DMS 273 (cell line): Measurements from ENCODE around the gene SLC2A10.

Experiments
- DNase-seq: peaks from one replicate; lab custom pipeline; 2025; ENCODE audit not compliant: unreplicated experiment; lab: John Stamatoyannopoulos, UW

The SLC2A10 gene

DNA sequence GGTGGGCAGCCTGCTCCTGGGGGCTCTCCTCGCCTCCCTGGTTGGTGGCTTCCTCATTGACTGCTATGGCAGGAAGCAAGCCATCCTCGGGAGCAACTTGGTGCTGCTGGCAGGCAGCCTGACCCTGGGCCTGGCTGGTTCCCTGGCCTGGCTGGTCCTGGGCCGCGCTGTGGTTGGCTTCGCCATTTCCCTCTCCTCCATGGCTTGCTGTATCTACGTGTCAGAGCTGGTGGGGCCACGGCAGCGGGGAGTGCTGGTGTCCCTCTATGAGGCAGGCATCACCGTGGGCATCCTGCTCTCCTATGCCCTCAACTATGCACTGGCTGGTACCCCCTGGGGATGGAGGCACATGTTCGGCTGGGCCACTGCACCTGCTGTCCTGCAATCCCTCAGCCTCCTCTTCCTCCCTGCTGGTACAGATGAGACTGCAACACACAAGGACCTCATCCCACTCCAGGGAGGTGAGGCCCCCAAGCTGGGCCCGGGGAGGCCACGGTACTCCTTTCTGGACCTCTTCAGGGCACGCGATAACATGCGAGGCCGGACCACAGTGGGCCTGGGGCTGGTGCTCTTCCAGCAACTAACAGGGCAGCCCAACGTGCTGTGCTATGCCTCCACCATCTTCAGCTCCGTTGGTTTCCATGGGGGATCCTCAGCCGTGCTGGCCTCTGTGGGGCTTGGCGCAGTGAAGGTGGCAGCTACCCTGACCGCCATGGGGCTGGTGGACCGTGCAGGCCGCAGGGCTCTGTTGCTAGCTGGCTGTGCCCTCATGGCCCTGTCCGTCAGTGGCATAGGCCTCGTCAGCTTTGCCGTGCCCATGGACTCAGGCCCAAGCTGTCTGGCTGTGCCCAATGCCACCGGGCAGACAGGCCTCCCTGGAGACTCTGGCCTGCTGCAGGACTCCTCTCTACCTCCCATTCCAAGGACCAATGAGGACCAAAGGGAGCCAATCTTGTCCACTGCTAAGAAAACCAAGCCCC is 16.0 kb downstream of the SLC2A10 start:
- no peak for DNase-seq

DNA sequence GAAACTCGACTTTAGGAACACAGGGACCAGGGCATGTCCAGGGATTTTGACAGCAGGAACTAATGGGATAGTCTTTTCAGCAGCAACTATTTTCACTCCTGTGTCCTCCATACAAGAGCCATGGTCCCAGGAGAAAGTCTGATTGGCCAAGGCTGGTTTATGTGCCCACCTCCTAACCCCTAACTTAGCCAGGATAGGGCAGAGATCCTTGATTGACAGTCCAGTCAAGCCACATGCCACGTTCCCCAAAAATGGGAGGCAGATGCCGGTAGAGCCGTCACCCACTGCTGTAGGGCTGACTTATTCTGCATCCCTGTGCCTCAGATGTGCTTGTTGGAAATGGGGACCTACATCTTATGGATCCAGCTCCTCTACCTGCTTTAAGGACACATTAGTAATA is 22.3 kb downstream of the SLC2A10 start:
- peak; percentile 22 for DNase-seq

DNA sequence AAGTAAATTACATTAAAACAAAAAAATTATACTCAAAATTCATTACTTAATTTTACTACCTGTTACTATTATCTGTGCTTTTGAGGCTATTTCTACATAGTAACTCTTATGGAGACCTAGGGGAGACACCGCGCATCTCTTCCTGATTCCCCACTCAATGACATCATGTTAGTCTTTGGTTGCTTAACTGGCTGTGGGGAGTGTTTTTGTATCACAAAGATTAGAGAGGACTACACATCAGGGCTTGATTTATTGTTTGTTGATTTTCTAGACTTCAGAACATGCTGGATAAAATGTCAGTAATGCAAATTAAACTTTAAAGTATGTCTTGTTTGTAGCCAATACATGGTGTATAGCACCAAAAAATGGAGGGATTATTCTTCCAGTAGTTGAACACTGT is 26.0 kb downstream of the SLC2A10 start:
- no peak for DNase-seq

DNA sequence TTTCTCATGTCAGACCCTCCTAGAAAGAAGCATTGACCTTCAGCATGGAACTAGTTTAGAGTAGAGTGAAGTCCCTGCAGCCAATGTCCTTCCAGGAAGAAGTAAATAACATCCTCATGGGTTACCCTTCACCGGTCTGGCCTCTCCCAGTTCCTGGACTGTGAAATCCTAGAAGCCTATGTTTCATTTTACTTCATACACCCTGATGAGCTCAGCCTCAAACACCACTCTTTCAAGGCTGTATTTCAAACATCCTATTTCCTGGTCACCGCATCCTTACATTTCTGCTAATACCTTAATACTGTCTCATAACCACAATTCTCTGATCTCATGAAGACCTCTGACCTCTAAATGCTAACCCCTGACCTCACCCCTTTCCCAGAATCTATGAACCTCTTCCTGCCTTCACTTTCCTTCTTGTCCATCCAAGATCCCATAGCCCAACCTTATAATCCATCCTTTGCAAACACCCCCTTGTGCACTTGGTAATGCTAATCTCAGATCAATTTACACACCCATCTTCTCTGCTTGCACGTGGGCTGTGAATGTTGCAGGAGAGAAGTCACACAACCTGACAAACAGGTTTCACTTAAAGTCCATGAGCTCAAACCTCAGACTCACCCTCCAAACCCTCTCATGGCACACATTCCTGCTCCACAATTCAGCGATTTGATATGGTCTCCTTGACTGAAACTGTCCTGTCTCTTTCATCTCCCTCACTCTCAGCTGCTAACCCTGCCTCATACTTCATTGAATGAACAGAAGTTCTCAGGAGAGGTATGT is 30.2 kb downstream of the SLC2A10 start:
- no peak for DNase-seq

DNA sequence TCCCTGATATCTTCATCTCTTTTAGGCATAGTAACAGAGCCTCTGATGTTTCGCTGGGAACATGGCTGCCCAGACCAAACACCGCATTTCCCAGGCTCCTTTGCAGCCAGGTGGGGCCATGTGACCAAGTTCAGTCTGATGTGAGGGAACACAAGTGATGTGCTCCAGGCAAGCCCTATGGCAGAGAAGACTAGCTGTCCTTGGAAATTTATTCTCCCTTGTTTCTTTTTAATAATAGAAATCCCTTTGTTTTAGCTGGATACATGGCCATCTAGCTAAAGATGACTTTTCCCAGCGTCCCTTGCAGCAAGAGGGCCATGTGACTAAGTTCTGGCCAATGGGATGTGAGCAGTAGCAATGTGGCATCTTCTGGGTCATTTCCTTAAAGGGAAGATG is 30.8 kb downstream of the SLC2A10 start:
- DNase-seq, result no peak

DNA sequence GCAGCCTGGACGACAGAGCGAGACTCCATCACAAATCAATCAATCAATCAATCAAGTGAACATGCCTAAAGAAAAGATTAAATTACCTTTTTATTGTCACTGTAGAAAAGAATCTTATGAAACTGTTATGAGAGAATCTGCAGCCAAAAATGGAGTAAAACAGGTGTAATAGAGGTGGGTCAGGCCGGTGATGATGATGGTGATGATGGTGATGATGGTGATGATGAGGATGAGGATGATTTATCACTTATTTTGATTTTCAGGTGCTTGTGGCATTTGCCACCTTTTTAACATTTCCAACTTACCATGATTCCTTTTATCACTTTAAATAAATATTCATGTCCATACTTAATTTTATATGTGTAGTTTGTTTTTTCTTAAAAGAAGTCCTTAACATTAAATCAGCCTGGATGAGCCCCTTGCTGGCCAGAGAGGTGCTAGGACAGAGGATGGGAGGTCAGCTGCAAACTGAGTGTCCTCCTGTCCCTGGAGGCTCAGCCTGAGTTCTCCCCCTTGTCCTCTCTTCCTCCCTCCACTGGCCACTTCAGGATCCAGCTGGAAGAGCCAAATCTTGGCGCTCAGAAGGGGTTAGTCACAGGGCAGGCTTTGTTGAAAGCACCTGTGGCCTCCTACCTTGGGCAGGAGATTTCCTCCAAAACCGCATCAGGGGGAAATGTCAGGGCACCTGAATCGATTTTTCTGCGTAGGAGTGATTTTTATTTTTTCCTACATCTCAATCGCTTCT is 32.6 kb downstream of the SLC2A10 start:
- DNase-seq, result no peak

DNA sequence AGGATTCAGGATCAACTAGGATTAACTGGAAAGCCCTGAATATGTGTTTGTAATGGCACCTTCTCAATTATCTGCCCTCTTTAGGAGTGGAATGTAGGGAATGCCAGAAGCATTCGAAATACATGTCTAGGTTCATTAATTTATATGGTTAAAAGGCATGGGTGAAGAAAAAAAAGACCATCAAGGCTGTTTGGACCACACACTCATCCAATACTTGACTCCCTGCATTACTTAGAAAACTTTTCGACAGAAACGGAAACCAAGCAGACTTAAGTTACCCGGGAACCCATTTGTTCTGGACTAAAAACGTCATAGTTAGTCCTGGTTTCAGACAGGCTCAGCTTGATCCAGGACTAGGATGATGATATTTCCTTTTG is 33.2 kb downstream of the SLC2A10 start:
- no peak for DNase-seq

DNA sequence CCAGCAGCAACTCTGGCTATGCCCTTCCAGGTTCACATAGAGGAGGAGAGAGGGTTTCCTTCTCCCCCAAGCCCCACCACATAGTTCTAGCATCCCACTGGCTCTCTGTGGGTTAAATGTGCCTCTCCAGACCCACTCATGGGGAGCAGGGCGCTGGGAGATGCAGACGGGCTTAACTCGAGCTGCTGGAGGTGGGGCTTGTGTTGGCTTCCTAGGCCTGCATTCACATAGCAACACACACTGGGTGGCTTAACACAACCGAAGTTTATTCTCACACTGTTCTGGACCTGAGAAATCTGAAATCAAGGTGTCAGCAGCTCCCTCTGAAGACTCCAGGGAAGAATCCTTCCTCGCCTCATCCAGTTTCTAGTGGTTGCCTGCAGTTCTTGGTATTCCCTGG is 33.6 kb downstream of the SLC2A10 start:
- no peak for DNase-seq

DNA sequence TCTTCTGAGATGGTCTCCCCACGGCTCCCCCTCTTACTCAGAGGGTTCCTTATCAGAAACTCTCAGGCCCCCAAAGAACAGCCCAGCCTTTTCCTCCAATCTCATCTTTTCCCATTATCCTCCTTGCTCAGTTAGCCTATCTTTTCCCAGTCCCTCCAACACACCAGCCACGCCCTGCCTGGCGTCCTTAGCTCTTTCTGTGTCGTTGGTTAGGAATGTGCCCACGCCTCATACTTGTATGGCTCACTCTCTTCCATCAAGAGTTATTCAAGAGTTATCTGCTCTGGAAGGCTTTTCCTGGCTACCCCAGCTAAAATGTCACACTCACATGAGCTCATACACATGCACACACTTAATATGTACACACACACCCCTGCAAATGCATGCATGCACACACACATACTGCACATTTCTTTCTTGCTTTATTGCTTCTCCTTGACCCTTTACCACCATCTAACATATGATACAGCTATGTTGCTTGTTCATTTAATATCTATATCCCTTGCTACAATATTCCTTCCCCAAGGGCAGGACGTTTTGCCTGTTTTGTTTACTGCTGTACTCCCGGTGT is 37.6 kb downstream of the SLC2A10 start:
- no peak for DNase-seq

DNA sequence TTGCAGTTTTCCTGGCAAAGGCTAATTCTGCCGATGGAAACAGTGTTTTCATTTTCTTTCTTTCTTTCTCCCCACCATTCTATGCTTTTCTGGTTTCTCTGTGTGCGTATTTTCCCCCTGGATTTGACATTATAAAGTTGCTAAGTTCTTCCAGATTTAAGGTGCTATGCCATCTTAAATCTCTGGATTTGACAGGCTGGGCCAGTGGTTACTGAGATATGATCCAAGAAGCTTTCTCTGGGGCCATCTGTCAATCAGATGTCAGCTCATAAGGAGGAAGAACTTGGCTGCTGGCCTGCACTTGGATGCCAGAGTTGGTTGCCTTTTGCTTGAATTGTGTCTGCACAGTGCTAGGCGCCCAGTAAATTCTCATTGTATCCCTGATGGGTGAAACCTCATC is 39.7 kb downstream of the SLC2A10 start:
- DNase-seq, result peak; percentile 65

DNA sequence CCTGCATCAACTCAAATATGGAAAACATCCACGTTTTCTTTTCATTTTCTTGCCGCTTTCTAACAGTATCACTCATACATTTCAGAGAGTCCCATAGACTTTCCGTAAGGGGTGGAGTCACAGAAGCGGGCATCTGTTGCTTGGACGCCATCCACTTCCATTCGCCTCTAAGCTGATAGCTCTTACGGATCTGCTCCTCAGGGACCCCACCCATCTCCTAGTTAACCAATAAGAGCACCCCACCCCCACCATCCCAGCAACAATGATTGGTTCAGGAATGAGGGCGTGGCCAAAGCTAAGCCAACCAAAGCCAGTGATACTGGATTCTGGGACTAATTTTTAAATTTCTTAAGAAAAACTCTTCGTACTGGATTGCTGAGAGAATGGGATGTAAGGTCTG is 42.4 kb downstream of the SLC2A10 start:
- peak; percentile 66 for DNase-seq

DNA sequence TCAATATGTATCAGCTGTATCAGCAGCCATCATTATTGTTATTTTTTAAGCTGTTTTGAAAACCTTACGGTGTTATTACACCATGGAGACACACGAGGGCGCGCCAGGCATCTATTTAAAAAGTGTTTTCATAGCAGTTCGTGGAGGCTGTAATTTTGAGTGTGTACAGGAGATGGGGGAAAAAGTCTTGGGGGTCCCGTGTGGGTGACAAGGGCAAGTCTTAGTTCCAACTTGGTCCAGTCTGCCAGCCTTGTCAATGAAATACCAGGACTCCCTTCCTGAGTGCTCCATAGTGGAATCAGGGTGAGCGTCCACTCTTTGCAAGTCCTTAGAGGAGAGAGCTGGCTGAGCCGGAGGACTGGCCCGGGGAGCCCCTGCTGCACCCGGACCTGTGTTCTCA is 43.3 kb downstream of the SLC2A10 start:
- peak; percentile 85 for DNase-seq

DNA sequence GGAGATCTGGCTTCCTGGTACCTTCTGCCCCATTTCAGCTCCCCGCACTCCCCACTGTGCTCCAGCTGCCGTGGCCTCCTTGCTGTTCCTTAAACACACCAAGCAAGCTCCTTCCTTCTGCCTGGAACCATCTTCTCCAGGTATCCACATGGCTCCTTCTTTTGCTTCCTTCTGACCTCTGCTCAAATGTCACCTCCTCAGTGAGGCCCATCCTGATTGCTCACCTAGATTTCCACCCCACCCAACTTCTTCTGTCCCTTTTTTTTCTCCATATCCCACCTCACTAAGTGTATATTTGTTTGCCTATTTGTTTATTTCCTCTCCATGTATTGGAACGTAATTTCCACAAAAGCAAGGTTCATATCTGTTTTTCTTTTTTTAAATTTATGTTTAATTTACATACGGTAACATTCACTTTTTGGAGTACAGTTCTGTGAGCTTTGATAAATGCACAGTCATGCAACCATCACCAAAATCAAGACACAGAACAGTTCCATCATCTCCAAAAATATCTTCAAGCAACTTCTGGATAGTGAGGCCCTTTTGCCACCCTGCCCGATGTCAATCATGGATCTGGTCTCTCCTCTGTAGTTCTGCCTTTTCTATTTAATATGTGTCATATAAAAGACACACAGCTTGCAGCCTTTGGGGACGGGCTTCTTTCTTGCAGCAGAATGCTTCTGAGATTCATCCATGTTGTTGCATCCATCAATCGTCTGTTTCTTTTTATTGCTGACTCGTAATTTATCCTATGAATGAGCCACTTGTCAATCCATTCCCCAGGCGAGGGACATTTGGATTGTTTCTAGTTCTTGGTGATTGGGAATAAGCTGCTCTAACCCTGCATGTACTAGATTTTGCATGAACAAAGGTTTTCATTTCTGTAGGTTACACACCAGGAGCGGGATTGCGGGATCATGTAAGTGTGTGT is 46.3 kb downstream of the SLC2A10 start:
- no peak for DNase-seq

DNA sequence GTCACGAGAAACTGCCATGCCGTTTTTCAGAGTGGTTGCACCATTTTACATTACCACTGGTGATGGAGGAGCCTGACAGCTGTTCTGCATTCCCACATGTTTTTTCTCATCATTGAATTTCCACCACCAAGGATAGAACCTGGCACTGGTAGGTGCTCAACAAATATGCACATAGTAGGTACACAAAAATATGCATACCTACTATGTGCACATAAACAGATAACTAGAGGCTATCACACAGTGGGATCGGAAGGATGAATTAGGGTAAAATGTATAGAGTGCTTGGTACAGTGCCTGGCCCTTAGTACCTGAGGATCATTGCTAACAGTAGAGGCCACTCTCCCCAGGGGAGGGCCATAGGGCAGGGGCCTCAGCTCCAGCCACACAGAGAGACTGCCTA is 47.0 kb downstream of the SLC2A10 start:
- DNase-seq, result no peak

DNA sequence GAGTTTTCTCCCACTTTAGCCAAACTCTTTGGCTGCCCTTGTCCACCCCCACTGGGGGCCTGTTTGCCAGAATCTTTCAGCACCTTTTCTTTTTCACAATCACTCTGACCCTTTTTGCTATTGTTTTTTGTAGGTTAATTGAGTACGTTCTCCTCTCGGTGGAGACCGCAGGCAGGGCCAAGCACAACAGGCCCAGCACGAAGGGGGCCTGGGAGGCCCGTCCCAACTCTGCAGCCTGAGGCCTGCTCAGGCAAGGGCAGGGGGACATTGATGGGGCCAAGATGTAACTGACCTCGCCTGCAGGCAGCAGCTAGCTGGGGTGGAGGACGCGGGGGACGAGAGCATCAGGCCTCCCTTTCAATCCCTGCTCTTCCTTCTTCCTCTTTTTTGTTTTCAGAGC is 47.7 kb downstream of the SLC2A10 start:
- DNase-seq, result no peak

DNA sequence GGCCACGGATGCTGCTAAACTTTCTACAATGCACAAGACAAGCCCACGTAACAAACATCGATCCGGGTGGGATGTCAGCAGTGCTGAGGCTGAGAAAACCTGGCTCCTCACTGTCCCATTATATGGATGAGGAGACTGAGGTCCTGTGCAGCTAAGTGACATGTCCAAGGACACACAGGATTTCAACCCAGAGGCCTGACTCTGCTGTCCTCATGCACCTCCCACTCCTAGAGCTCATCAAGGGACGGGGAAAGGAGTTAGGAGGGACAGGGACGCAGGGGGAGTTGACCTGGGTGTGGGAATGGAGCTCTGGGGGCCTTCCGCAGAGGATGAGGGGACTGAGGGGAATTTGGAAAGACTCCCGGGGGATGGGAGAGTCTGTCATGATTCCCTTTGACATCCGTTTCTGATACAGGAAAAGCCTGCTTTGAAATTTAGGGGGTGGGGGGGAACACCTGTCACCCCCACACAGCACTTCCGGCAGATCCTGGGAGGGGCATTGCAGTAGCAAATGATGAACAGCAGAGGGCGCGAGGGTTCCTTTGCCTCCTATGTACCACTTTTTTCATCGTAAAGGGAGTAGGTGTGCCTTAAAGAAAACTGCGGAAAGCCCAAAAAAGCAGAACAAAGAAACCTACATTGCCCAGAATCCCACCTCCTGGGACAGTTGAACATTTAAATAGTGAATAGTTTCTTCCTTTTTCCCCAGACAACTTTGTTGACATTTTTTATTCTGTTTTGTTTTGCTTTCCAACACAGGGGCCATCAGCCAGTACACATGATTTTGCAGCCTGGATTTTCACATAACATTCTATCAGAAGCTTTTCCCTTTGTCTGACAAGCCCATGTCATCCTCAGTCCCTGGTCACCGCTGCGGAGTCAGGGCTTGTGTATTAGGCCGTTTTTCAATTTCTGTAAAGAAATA is 48.6 kb downstream of the SLC2A10 start:
- peak; percentile 85 for DNase-seq

DNA sequence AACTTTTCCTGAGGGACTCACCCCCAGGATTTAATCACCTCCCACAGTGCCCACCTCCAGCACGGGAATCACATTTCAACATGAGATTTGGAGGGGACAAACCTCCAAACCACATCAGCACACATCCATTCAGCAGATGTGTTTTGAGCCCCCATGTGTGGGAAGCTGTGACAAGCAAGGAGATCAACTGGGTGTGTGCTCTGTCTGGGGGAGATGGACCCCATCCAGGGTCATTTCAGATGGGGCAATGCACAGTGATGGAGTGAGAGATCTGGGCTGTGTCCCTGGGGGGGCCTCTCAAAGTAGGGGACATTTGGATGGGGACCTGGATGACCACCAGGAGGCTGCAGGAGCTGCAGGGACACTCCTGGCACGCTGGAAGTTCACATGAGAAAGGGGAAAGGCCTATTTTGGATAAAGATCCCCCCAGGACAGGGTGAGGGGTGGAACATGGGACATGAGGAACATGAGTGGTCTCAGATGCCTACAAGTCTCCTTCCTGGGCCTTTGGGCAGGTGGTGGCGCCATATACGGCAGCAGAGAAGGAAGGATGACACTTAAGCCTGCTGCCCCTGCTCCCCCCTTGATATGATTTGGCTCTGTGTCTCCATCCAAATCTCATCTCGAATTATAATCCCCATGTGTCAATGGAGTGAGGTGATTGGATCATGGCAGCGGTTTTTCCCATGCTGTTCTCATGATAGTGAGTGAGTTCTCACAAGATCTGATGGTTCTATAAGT is 49.6 kb downstream of the SLC2A10 start:
- DNase-seq, result no peak

DNA sequence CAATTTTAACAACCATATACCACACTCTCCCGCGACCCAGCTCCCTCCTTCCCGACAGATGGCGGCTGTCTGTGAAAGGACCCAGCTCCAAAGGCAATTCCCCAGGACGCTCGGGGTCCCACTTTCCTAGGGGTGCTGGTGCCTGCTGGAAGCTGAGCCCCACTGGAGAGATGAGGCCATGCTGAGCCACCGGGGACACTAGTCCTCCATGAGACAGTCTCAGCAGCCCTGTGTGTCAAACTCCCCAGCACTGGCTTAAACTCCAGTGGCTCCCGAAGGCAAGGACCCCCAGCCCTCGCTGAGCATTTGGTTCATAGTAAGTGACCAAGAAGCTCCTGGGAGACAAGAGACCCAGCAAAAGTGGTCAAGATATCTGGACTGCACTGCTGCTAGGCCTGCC is 52.1 kb downstream of the SLC2A10 start:
- DNase-seq, result no peak
